BLaER1 treated with 17β-estradiol and CSF1 and Interleukin-3, amounts not matched to agents 10 nM and 100 nM (cell line): Measurements from ENCODE around the gene SPTLC2.
A peak's percentile ranks its signal among the peaks of the same experiment; 100 is the strongest.

Experiments used
- H3K27ac ChIP-seq, 11 experiments: shearing (Covaris generic); formaldehyde crosslinking; 2 replicates each; pipeline ENCODE4 v1.8.1; 2022
- H3K27me3 ChIP-seq, 11 experiments: shearing (Covaris generic); formaldehyde crosslinking; 2 replicates each; pipeline ENCODE4 v1.8.1; 2022
- H3K36me3 ChIP-seq, 11 experiments: shearing (Covaris generic); formaldehyde crosslinking; 2 replicates each; pipeline ENCODE4 v1.8.1; 2022
- H3K4me1 ChIP-seq, 10 experiments: shearing (Covaris generic); formaldehyde crosslinking; 2 replicates each; pipeline ENCODE4 v1.8.1; 2022
- H3K4me2 ChIP-seq, 11 experiments: shearing (Covaris generic); formaldehyde crosslinking; 2 replicates each; pipeline ENCODE4 v1.8.1; 2022
- H3K4me3 ChIP-seq, 10 experiments: shearing (Covaris generic); formaldehyde crosslinking; 2 replicates each; pipeline ENCODE4 v1.8.1; 2022
- H3K9ac ChIP-seq, 11 experiments: shearing (Covaris generic); formaldehyde crosslinking; 2 replicates each; pipeline ENCODE4 v1.8.1; 2022
- H3K9me3 ChIP-seq, 11 experiments: shearing (Covaris generic); formaldehyde crosslinking; replicated peaks in 1 of 11; 2 replicates each; pipeline ENCODE4 v1.8.1; 2022
- H4K20me1 ChIP-seq, 11 experiments: shearing (Covaris generic); formaldehyde crosslinking; 2 replicates each; pipeline ENCODE4 v1.8.1; 2022
- Cebpa-rat ChIP-seq, 11 experiments: shearing (Covaris generic); IDR thresholded peaks; 2 replicates each; pipeline ENCODE4 v1.8.1; 2022

SPTLC2 gene

DNA sequence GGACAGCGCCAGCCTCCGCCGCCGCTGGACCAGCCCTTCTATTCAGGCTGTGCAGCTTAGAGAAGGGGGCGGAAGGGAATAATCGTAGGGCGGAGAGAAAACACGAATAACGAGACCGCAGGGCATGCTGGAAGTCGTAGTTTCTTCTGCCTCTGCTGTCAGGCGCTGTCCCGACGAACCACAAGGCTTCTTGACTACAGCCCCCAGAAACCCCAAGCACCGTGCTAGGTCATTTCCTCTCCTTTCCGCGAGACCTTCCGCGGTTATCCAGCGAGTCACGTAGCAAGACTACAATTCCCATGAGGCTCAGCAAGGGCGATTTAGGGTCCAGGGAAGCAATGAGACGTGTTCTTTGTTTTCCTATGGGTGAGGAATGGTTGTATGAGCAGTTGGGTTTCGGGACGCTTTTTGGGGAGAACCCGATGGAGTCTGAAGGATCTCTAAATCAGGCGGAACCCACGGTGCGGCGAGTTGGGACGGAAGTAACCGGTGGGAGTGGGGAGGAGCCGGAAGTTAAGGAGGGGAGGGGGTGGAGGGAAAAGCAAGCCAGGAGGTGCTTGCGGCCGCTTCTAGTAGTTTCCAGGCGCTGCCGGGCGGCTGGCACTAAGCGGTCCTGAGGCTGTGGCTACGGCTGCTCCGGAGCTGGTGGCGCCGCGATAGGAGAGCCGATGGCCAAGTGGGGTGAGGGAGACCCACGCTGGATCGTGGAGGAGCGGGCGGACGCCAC lies 158.8 kb downstream of the SPTLC2 start, which contains the start of the genes AHSA1 and VIPAS39:
Gene AHSA1 (plus strand): TSS at position 572 of the 727 bp plus-strand sequence. CDS start 97 bp downstream, at position 669.
Gene VIPAS39 (minus strand): TSS at position 80 of the 727 bp plus-strand sequence. CDS start 3,499 bp downstream, outside the sequence.
- H3K4me3 ChIP-seq, result peak within 1 kb of the TSS; percentile 91 to 100 (median 98)
- peak within 1 kb of the TSS; percentile 84 to 96 (median 91) for H3K27ac ChIP-seq
- H3K9ac ChIP-seq, result peak within 1 kb of the TSS; percentile 87 to 97 (median 93)
- H3K9me3 ChIP-seq, result no peaks in the 10 kb centered on the region
- TF ChIP-seq Cebpa-rat (IDR thresholded peaks at IDR 0.05), result no peak
- peaks cover 35 to 64% (median 46%) of the 10 kb centered on the region in 11 experiments; a peak in 21 of 22 replicates for H4K20me1 ChIP-seq
- H3K27me3 ChIP-seq, result no peaks in the 10 kb centered on the region
- peaks cover 42 to 49% (median 44%) of the 10 kb centered on the region in 11 experiments for H3K36me3 ChIP-seq
- peak within 1 kb of the TSS; percentile 75 to 95 (median 92) for H3K4me2 ChIP-seq
- peaks cover 18 to 31% (median 24%) of the 10 kb centered on the region in 10 experiments for H3K4me1 ChIP-seq

GRCh38 chr14:77457115-77457521 lies 159.3 kb downstream of the SPTLC2 start:
- TF ChIP-seq Cebpa-rat (IDR thresholded peaks at IDR 0.05), result no peak
- Histone ChIP-seq H3K27ac (peak overlapping the region; percentile 68 to 96 (median 91)), H3K4me2 (peak overlapping the region; percentile 71 to 94 (median 83)), H4K20me1 (peaks cover 33 to 62% (median 40%) of the 10 kb centered on the region in 11 experiments; a peak in 21 of 22 replicates), H3K9ac (peak overlapping the region; percentile 87 to 97 (median 93)), H3K36me3 (peaks cover 37 to 49% (median 44%) of the 10 kb centered on the region in 11 experiments), H3K27me3 (no peaks in the 10 kb centered on the region), H3K9me3 (no peaks in the 10 kb centered on the region), H3K4me1 (peaks cover 18 to 31% (median 24%) of the 10 kb centered on the region in 10 experiments), H3K4me3 (peak overlapping the region; percentile 91 to 100 (median 98))
